DMS53 treated with DMSO at 0.1 percent for 48 hours (cell line): ENCODE results near the gene SYT2.
A peak's percentile ranks its signal among the peaks of the same experiment; 100 is the strongest.
"Not testable (repeated sequence)": the region's sequence is repeated elsewhere in the genome, so short reads cannot be mapped to it uniquely, and the experiment has no call there.

Source experiments
- DNase-seq: peaks from one replicate; lab custom pipeline; 2025; ENCODE audit not compliant: unreplicated experiment; lab: John Stamatoyannopoulos, UW

SYT2 gene

DNA sequence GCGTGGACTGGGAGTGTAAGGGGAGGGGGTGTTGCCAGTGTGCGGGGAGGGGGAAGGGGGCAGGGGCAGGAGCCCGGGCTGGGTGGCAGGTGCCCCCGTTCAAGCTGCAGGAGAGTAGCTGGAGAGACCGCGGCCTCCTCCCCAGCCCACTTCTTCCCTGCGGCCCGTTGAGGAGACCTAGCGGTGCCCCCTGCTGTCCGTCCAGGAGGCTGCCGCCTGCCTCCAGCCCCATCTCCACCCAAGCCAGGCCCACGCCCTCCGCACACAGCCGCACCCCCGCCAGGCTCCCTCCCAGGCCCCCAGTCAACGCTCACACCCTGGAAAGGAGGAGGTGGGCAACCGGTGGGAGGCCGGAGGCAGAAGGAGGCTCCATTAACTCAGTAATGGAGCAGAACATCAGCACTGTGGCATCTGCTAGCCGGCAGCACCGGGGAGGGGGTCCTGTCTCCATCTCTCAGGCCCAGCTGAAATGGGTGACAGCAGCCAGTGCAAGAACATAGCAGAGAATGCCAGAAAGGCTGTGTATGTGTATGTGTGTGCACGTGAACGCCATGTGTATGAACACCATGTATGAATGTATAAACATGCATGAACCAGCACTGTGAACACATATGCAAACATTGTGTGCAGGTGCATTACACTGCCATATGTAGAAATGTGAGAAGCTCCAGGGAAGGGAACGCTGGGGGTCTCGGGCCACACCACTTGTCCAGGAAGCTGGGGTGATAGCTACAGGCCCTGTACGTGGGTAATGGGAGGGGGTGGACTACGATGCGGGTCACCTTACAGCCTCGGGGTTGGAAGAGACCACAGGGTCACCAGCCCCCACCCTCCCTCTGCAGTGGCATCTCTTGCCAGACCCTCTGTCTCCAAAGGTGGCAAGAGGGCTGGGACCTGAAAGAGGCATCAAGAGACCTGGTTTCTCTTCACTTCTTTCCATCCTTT, 84.6 kb downstream of the SYT2 start:
- peak; percentile 49 for DNase-seq

DNA sequence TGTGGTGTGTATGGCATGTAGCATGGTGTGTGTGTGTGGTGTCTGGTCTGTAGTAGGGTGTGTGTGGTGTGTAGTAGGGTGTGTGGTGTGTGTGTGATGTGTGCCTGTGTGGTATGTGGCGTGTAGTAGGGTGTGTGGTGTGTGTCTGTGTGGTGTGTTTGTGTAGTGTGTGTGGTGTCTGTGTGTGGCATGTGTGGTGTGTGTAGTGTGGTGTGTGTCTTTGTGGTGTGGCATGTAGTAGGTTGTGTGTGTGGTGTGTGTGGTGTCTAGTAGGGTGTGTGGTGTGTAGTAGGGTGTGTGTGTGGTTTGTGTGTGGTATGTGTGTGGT, 85.5 kb downstream of the SYT2 start:
- DNase-seq = no peak

DNA sequence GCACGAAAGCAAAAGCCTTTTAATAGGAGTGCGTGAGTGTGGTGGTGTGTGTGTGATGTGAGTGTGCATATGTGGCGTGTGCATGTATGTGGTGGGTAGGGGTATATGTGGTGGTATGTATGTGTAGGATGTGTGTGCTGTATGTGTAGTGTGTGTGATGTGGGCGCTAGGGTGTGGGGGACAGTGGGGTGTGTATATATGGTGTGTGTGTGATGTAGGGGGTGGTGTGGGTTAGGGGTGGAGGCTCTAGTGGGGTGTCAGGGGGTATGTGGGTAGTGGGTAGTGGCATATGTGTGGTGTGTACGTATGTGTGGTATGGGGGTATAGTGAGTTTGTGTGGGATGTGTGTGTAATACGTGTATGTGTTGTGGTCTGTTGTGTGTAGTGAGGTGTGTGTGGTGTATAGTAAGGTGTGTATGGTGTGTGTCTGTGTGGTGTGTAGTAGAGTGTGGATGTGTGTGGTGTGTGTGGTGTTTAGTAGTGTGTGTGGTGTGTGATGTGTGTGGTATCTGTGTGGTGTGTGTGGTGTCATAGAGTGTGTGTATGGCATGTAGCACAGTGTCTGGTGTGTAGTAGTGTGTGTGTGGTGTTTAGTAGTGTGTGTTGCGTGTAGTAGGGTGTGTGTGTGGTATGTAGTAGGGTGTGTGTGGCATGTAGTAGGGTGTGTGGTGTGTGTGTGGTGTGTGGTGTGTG, 86.0 kb downstream of the SYT2 start:
- no peak for DNase-seq

DNA sequence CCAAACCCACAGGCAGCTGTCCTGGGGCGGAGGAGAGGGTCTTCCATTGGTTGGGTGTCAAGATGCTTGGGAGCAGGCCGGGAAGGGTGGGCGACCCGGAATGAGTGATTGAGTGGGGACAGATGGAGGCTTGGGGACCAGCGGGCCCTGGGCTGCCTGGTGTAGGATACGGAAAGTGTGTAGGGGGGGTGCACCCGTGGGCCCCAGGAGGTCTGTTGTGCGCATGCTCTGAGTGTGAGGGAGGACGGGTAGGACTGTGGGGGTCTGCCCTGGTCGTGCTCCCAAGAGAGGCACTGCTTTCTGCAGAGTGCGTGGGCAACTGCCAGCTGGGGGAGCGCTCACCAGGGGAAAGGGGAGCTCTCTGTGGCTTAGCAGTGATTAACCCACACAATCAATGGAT, 86.8 kb downstream of the SYT2 start:
- DNase-seq = not testable (repeated sequence)

DNA sequence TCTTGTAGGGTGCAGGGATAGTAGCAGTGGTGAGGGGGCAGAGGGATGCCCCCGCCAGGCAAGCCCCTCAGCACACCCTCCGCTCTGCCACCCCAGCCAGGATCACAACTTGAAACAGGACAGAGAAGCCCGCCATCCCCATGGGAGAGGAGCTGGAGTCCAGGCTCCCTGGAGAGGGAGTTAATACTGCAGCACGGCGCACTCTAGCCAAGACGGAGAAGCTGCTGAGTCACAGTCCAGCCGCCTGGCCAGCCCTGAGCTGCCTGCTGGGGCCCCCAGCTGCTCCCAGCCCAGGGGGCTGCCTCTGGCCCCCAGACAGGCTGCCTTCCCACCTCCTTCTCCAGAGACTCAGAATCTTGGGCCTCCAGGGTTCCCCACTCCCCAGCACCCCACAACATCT, 87.2 kb downstream of the SYT2 start:
- no peak for DNase-seq

DNA sequence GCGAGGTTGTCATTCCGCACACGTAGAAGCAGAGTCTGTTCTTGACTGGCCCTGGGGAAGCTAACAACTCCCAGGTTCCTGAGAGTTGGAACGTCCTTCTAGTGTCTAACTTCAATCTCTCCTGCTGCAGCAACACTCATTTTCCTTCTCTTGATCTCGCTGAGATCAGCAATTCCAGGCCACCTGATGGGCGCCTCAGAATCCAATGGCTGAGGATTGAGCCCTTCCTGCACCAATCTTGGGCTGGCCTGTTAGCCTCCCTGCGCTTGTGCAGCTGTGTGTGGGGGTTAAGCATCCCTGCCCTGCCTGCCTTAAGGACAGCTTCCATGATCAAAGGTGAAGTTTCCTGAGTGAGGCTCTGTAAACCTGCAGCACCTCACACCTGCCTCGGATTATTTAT, 87.9 kb downstream of the SYT2 start:
- DNase-seq = no peak

DNA sequence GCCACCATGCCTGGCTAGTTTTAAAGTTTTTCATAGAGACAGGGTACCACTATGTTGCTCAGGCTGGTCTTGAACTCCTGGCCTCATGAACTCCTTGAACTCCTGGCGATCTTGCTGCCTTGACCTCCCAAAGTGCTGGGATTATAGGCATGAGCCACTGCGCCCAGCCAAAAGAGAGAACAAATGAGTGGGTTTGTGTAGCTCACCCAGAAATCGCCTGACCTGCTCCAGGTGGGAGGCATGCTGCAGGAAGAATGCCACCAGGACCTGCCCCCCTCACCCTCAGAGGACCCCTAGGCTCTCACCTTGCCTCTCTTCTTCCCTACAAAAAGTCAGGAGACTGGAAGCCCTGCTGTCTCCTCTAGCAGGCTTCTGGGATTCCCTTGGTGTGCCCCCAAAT, 88.8 kb downstream of the SYT2 start:
- DNase-seq = no peak

DNA sequence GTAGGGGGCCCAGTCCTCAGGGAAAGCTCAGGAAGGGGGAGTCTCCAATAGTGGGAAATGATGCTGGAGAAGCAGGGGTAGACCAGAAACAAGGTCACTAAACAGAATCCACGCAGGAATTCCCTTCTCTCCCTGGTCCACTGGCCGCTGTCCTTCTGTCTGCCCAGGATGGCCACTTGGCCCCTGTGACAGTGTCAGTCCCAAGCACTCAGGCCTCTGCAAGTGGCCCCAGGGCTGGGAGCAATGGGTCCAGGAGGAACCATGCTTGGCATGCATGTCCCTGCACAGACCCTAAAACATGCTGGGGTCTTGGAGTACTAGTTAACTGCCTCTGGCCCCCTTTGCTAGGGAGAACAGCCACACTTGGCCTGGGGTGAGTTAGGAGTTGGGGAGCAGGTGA, 90.2 kb downstream of the SYT2 start:
- not testable (repeated sequence) for DNase-seq

DNA sequence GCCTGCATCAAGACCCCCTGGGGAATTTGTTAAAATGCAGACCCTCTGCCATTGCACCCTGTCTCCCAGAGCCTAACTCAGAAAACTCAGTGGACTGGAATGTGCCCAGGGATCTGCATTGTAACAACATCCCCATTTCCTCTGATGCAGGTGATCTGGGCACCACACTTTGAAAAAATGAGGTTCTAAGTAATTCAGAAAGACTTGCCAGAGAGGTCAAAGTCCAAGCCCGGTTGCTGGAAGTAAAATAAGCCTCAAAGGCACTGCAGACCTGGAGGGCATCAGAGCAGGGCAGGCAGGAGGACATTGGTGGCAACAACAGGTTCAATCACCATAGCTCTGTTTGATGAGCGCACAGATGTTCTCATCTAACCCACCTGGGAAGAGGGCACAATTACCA, 90.7 kb downstream of the SYT2 start:
- no peak for DNase-seq

DNA sequence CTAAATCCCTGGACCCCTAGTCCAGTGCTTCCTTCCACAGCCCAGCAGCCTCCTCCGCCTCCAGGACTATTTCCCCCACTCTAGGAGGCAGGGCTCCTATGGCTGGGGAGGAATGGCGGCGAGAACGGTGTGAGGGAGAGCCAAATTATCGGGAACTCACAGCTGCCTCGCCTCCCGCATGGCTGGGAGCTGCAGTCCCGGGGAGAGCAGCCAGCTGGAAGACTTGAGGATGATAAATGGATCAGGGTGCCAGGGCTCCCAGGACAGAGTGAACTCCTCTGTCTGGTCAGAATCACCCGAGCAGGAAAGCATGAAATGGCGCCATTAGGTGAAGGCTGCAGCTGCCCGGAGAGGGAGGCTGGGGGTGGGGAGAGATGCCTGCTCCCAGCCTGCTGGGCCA, 91.2 kb downstream of the SYT2 start:
- not testable (repeated sequence) for DNase-seq

DNA sequence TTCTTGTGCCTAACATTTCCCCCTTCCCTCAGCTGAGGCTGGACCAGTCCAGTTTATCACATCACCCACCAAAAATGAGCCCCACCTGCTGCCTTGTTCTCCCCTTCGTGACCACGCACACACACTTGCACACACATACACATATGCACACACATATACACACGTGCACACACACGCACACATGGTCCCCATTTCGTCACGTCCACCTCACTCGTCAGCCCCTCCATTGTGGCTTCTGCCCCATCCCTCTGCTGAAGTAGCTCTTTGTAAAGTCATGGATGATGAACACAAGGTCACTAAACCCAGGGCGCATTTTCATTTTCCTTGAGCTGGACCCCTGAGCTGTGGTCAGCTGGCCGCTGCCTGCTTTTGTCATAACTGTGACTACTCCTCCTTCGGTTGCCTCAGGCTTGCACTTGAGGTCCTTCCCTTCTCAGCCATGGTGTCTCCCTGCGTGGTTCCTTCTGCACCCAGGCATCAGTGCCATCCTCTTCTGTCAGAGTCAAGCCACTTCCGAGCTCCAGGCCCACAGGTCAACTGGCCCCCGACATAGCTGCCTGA, 93.8 kb downstream of the SYT2 start:
- DNase-seq = no peak

DNA sequence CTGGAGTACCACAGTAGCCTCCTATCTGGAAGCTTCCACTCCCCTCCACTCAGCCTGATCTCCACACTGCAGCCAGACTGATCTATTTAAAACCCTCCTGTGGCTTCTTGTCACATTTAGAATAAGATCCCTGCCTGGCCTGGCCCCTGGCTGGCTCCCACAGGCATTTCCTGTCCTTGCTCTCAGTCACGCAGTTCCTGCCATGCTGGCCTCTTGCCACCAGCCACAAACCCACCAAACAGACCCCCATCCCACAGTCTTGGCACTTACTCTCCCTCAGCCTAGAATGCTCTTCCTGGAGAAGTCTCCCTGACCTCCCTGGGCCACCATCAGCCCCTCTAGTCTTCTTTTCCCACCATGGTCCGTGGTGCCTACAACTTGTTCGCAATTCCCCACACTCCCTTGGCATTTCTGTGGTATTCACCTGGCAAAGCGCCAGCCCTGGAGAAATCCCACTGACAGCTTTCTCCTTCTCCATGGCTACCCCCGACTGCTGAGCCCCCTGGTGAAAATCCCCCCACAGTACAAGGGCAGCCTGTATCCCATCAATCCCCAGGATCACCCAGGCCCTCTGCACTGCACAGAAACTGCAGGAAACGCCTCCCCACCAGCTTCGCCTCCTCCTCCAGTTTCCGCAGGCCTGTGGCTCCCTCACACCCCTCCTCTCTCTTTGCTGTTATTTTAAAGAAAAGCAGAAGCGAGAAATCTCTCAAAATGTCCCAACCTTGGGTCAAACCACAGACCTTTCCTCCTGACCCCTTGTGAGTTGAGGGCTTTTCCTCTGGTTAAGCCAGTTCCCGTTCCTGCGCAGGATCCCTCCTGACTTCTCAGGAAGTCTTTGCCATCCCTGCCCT, 94.5 kb downstream of the SYT2 start:
- DNase-seq = no peak

DNA sequence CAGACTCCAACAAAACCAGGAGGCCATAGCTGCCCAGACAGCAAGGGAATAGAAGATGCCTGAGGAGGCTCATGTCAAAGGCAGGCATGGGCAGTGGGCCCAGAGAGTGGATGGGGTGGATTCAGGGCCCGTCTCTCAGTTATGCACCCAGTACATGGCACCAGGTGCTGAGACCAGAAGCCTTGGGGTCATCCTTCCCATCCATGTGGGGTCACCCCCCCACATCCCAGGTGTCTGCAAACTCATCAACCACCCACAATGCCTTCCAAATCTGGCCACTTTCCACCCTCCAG, 95.1 kb downstream of the SYT2 start:
- DNase-seq = not testable (repeated sequence)

DNA sequence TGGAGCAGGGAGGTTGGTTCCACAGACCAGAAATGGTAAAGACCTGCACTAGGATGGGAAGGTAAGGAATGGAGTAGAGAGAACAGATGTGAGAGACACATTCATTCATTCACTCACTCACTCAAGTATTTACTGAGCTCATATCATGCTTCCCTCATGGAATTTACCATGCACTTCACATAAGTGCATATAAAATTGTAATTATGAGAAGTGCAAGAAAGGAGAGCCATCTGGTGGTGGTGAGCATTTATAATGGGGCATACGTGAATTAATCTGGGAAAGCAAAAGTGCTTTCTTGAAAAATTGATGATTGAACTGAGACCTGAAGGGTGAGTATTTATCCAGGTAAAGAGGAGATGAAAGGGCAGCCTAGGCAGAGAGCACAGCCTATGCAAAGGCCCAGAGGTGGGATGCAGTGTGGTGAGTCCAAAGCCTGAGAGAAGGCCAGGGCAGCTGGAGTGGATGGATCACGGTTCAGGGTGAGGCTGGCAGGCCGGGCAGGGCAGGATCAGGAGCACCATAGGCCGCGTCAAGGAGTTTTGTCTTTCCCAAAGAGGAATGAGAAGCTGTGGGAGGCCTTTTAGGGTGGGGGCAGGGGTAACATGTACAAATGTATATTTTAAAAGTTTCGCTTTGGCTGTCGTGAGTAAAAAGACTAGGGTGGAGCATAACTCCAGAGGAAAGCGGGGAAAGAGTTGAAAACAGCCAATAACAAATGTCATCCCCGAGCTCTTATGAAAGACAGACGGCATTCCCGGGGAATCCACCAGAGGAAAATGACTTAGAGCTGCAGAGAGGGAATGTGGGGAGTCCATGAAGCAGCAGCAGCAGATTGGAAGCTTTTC, 95.7 kb downstream of the SYT2 start:
- DNase-seq = not testable (repeated sequence)

DNA sequence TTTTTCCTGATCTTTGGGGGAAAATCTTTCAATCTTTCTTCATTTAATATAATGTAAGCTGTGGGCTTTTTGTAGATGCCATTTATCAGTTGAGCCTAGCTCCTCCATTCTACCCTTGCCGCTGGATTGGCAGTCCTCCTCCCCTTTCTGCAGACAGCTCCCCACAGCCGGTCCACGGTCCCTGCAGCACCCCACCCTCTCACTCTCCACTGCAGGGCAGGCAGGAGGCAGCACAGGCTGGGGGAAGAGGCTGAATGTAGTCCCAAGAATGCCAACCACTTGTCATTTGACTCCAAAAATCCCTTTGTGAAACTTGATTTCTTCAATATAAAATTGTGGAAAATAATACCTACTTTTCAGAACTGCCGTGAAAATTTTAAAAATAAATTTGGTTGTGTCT, 96.7 kb downstream of the SYT2 start:
- DNase-seq = no peak

DNA sequence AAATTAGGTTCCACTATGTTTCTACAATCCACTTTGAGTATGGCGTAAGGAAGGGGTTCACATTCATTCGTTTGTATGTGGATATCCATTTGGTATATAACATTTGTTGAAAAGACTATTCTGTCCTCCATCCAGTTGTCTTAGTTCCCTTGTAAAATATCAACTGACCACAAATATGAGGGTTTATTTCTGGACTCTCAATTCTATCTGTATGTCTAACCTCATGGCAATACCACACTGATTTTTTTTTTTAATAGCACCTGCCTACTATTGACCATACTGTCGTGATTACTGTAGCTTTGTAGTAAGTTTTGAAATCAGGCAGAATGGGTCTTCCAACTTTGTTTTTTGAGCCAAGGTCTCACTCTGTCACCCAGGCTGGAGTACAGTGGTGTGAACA, 98.2 kb downstream of the SYT2 start:
- DNase-seq = not testable (repeated sequence)

DNA sequence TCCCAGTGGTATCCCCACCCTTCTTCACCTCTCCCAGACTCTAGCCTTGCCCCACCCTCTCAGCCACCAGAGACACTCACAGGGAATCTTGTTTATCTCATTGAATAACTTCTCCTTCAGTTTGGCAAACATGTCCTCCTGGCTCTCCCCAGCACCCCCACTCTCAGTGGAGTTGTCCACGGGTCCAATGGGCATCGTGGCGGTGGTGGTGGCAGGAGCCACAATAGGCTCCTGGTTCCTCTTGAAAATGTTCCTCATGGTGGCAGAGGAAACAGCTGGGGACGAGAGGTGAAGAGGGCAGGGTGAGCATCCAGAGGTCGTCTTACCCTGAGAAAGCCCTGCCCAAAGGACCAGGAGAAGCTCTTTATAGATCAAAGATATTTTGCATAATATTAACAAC, 104.7 kb downstream of the SYT2 start:
- DNase-seq = no peak

DNA sequence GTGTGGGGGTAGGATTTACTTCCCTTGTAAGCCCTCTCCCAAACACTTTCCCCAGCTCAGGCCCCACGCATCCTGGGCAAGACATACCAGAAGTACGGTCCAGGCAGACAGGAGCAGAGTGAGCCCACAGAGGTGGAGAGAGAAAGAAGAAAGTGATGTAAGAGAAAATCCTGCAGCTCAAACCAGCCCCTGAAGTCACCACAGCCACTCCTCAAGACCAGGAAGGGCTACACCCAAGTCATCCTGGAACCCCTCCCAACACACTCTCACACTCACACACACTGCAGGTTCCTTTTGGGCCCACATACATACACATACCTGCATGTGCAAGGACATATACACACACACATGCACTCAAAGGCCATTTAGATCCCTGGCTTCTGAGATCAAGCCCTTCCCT, 106.8 kb downstream of the SYT2 start:
- no peak for DNase-seq

DNA sequence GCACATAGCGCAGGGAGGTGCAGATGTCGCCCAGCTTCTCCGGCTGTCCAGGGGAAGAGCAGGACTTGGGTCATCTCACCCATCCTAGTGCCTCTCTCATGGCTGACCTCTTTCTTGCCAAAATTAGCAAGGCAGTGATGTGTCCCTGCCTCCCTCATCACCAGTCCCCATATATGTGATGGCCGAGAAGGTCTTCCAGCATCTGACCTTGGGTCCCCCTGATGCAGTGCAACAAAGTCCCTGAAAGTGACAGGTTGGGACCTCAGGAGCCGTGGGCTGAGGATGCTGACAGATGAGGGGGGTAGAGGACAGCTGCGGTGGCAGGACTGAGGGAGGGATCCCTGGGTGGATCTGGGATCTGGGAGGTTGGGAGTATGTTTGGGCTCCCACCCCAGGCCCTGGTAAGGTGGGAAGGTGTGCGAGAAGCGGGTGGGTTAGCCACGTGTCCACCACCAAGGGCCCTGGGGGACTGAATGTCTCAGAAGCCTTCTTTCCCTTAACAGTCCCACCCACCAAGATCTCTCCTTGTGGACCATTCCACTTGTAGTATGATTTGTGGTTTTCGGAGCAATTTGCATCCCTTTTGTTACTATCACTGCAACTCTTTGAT, 109.7 kb downstream of the SYT2 start:
- no peak for DNase-seq
